A172 (cell line): Measurements from ENCODE around the gene C11orf24. TPM values are rescaled to one million over a fixed set of nuclear protein-coding genes. Genes with fewer than 3 reads are reported as not detected.
"Not testable (repeated sequence)": the region's sequence is repeated elsewhere in the genome, so short reads cannot be mapped to it uniquely, and the experiment has no call there.

Source experiments
- DNase-seq: peaks from one replicate; pipeline ENCODE4 v3.0.0-alpha.2; 2015; ENCODE audit warnings: low spot score
- total RNA-seq: library from RNA; depleted of rRNA; stranded (reverse); fragments of >200 nt; shearing (Covaris generic); gene quantifications from 2 replicates; pipeline ENCODE4 v1.2.3, GENCODE V29; 2014

C11orf24 gene
- total RNA-seq, 1 experiment from 2014 or later = 52.4 TPM

DNA sequence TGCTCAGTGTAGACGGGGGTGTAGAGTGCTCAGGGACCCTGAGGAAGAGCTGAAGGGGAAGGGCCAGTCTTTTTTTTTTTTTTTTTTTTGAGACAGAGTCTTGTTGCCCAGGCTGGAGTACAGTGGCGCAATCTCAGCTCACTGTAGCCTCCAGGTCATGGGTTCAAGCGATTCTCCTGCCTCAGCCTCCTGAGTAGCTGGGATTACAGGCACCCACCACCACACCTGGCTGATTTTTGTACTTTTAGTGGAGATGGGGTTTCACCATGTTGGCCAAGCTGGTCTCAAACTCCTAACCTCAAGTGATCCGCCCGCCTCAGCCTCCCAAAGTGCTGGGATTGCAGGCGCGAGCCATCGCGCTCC lies 27.7 kb upstream of the C11orf24 start:
- DNase-seq = not testable (repeated sequence)

DNA sequence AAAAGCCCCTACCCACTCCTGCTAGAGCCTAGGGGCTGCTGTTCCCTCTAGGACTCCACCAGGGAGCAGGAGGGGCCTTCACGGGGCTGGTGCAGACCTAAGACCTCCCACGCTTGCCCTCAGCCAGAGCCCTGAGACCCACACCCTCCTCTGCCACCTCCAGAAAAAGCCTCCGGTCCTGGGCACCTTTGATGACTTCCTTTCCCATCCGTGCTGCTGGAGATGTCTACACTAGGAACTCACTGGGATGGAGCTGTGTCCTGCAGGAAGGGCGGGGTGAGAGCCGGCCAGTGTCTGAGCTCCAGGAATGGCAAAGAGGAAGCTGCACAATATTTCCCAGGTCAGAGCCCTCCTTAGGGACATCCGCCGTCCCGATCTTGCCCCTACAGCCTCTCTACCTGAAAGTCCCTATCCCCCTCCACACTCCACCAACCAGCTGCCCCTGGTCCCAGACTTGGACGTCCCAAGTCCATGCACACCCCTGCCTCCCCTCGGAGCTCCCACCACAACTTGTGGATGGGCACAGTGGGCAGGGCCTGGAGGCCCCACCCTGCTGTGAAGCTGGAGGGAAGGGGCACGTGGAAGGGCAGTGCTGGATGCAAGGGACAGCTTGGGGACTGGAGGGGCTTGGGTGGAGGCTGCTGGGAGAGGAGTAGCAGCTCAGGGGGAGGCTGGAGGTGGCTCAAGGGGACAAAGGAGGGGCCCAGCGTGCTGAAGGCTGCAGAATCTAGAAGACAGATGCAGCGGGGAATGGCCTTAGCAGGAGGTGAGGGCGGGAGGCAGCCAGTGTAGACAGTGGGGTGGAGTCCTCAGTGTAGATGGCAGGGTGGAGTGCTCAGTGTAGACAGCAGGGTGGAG lies 27.1 kb upstream of the C11orf24 start:
- DNase-seq = no peak

- peak; percentile 54 for DNase-seq
Observed at GRCh38 chr11:68297812-68298658, 26.3 kb upstream of the C11orf24 start.

DNA sequence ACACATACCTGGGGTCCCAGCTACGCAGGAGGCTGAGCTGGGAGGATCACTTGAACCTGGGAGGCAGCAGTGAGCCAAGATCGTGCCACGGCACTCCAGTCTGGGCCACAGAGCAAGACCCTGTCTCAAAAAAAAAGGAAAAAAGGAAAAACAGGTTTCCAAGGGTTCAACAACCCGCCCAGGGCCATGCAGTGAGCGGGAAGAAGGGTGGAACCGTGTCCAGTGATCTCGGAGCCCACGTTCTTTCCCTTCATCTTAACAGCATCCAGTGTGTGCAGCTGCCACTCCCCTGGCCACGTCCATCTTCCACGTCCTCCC lies 25.7 kb upstream of the C11orf24 start:
- no peak for DNase-seq

DNA sequence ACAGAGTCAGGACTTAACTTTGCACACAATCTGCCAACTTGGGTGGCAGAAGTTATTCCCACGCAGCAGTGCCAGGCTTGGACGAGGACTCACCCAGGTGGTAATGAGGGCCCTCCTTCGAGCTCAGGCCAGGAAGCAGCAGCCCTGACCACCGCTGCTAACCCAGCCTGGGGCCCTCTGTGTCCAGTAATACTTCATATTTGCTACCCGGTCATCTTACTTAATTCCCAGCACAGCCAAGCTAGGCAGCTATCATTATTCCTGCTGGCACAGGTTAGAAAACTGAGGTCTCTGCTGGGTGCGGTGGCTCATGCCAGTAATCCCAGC lies 25.2 kb upstream of the C11orf24 start:
- no peak for DNase-seq

DNA sequence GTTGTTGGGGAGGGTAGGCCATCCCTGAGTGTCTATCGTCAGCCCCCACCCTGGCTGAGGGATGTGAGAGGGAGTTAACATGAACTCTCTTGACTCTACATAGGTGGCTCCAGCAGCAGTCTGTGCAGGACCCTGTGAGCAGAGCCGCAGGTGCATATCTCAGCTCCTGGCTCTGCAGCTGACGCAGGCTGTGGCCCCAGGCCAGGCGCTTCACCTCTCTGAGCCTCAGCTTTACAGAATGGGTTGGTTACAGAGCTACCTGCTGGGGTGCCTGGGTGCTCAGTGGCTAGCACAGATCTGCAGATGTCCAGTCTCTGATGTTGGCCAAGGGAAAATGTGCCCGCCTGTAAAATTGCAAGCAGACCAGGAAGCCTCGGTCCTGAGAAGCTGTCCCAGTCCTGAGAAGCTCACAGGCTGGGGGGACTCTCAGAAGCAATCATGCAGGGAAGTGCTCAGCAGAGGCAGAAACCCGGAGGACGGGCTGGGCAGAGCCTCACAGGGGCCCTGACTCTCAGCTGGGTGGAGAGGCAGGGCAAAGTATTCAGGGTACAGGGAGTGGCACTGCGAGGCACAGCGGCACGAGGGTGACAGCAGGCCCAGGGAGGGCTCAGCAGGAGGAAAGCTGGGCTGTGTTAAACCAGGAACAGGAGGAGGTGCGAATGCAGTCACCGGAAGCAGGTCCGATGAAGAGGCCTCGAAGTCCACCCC lies 24.7 kb upstream of the C11orf24 start:
- DNase-seq = no peak

DNA sequence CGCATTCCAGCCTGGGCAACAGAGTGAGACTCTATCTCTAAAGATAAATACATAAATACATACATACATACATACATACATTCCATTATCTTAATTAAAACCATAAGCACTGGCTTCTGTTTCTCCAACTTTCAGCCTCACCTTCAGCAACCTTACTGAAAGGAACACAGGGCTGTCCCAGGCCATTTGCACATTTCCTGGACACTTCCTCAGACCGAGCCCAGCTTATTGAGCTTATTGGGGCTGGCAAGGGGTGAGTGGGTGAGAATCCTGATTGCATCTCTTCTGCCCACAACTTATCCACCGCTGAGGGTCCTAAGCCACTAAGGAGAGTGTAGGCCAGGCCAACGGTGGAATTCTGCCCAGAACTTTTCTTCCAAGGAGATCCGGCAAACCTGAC lies 24.2 kb upstream of the C11orf24 start:
- no peak for DNase-seq

DNA sequence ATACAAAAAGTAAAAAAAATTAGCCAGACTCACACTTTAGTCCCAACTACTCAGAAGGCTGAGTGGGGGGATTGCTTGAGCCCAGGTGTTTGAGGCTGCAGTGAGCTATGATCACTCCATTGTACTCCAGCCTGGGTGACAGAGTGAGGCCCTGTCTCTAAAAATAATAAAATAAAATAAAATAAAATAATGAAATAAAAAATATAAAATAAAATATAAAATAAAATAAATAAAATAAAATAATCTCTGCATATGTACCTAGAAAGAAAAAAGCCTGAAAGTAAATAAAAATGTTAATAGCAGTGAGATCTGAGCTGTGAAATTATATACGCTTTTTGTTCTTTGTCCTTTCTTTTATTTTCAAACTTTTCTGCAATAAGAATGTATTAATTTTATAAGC lies 23.5 kb upstream of the C11orf24 start:
- no peak for DNase-seq

- no peak for DNase-seq
Observed at GRCh38 chr11:68293708-68294107, 21.9 kb upstream of the C11orf24 start.

DNA sequence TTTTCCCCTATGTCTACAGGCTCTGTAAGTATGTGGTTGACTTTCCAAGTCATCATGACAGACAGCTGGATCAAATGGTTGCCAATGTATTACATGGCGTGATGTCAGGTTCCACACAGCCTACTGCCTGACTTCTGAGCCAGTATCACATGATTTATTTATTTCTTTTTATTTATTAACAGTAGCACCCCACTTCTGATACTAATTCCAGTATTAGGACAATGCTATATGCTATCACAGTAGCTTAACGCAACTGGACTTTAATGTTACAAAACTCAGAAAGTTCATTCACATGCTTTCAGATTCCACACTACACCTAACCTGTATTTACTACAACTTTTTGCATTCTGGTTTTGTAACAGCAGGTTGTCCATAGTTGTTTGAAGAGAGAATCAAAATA lies 17.7 kb upstream of the C11orf24 start:
- DNase-seq = no peak

GRCh38 chr11:68287419-68287818 lies 15.6 kb upstream of the C11orf24 start:
- DNase-seq = no peak

- DNase-seq = not testable (repeated sequence)
Observed at GRCh38 chr11:68284588-68284987, 12.8 kb upstream of the C11orf24 start.

DNA sequence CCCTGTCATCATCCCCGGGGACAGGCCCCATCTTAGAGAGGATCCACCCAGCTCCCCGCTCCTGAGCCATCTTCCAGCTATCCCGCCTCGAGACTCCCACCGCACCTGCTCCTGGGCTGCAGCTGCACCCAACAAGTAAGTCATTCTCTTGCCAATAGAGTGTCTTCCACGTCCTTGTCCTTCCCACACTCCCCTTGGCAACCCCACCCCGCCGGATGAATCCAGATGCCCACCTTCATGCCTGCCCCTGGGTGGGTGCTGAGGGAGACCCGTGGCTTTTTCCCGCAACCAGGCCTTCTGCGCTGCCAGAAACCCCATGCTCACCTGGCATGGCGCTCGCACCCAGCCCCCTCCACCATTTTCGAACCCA lies 11.1 kb upstream of the C11orf24 start:
- DNase-seq = no peak

DNA sequence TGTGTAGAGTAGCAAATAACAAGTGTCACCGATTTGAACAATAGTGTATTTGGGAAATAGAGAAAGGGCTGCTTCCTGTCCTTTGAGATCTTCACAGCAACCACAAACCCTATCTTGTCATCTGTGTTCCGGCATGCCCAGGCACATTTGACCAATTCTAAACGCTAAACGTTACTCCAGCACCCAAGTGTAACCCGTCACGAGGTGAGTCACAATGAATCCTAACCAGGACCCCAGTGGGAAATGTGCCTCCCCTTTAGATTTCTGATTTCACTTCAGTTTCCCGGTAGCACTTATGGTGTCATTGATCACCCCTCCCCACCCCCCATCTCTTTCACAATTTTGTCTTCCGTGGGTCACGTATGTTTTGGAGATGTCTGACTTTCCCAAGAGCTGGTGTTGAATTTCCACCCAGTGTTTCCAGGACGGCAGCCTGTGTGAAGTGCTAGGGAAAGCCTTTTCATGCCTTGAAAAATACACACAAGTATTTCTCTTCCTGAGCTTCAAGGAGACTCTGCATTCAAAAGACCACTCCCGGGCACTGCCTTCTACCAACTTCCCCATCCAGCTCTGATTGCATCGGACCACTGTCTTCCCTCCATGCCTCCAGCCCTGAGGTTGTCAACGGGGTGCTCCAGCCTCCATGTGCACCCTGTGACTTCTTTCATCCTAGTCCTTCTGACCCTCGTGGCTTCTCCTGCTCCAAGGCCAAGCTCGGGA lies 10.5 kb upstream of the C11orf24 start:
- DNase-seq = no peak

DNA sequence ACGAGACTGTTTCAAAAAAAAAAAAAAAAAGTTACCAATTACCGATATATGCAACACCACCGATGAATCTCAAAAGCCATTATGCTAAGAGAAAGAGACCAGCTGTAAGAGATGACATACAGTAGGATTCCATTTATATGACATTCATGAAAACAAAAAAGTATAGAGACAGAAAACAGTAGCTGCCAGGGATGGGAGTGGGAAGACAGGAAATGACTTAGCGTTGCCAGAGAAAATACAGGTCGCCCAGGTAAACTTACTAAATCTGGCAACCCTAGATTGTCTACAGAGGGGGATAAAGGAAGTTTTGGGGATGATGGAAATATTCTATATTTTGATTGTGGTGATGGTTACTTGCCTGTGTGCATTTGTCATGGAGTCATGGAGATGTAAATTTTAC lies 7.9 kb upstream of the C11orf24 start:
- DNase-seq = no peak

DNA sequence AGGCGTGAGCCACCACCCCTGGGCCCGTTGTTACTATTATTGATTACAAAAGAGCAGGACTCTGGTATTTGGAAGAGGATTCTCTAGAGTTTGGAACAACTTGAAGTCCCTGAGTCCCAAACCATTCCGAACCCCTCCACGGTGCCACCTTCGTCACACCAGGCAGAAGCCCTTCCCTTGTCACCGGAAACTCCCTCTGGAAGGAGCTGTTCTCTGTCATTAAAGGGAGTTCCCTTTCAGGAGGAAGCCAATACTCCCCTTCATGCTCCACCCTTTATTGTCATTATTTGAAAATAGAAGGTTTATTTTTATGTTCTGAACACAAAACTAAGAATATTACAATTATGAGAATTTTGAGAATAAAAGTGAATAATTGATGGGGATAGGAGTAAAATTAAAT lies 5.1 kb upstream of the C11orf24 start:
- DNase-seq = no peak

DNA sequence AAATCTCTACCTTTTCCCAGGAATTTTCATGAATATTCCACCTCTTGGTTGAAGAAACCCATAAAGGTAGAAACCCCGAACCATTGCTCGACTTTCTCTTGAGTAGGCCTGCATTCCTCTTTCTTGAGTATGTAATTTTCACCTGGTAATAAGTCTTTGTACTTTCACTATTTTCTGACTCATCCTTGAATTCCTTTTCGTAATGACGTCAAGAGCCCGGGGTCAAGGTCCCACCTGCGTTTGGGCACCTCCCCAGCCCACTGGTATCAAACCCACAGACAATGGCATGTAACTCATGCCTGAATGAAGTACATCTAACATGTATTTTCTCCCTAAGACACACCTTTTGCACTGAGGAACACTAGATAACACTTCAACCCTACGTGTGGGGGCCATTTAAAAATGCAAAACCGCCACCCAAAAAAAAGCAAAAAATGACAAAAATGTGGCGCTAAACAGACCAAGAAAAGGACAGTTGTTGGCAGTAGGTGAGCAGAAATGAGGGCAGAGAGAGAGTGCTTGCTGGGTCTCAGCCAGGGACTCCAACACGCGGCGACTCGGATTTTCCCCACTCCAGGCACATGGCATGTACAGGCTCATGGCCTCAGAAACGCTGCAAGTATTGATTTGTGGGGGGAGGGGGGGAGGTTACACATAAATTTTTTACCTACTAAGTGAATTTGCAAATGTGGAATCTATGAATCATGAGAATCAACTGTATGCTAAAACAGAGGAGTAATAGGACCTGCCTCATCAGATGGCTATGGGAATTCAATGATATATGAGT lies 4.1 kb upstream of the C11orf24 start:
- DNase-seq = no peak

DNA sequence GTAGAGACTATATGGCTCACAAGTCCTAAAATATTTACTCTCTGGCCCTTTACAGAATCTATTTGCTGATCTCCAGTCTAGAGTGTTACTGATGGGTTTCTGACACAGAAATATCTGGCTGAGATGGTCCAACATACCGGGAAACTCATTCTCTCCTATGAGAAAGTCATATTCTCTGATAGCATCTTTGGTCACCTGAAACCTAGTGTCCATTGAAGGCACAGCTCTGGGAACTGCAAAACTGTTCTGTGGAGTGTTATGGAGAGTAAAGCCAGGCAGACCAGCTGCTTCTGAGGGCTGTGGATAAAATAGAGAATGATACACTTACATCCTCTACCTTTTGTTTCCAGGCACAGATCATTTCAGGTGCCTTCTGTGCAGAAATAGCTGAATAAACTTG lies 2.5 kb upstream of the C11orf24 start:
- no peak for DNase-seq

GRCh38 chr11:68273026-68273738 lies 1.4 kb upstream of the C11orf24 start:
- no peak for DNase-seq

DNA sequence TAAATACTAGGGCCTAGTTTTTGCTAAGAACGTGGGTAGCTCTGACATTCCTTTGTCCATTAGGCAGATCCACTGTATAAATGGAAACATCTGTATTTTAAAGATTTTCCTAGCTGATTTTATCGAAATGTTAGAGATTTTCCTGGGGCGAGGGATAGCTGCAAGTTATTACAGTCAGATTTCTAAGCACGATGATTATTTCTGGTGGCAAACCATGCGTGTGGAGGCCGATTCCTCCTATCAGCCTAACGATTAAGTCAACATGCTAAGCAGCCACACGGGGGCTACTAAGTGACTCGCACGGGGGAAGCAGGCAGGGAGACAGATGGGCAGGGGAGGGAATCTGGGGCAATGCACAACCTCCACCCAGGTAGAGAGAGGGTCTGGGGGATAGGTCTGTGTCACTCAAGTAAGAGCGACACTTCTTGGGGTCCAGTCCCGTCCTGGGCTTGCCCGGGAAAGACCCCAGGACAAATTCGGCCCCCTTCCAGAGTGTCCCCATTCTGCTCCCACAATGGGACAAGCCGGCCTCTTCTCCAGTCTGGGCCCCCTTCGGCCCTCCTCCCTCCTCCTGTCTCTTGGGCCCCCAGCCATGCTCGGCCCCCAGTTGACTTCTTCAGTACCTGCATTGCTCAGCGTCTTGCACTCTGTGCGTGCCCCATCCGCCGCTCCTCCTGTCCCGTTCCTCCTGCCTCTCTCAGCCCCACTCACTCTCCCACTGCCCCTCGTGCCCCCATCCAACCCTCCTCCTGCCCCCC lies 571 bp downstream of the C11orf24 start:
- peak; percentile 51 for DNase-seq
